Endothelial cell of umbilical vein (primary cell): ENCODE measurements around the gene IL17RB. TPM values are rescaled to one million over a fixed set of nuclear protein-coding genes. Genes with fewer than 3 reads are reported as not detected.

Experiments used
- BruUV-seq: library from RNA; stranded (reverse); fragments of 400-500 nt; replicated peaks from 2 replicates; lab custom pipeline; 2021; lab: Mats Ljungman, UMichigan
- CTCF ChIA-PET: fragments of 300-600, 350-600 bp; sonication (Branson Sonifier 250); formaldehyde crosslinking; loops from one replicate; lab custom pipeline; 2021; ENCODE audit warnings: antibody characterized with exemption, inconsistent platforms; lab: Charles Lee
- POLR2A ChIA-PET: fragments of 300-600, 350-600 bp; sonication (Branson Sonifier 250); formaldehyde crosslinking; loops from one replicate; lab custom pipeline; 2021; ENCODE audit warnings: antibody characterized with exemption, inconsistent platforms; lab: Charles Lee
- DNase-seq: peaks from one replicate; pipeline ENCODE4 v3.0.0-alpha.2; 2011; ENCODE audit warnings: low read depth, low spot score
- FAIRE-seq: peaks from 2 replicates; lab custom pipeline; 2011; peaks lifted over from hg19 to GRCh38; lab: Jason Lieb, UNC
- H2AFZ ChIP-seq: 2 replicates; pipeline ENCODE4 v1.6.0; 2012; ENCODE audit warnings: low read depth, low read length, control low read depth, inconsistent platforms
- H3K27ac ChIP-seq: 2 replicates; pipeline ENCODE4 v1.5.1; 2011; ENCODE audit warnings: low read depth, mild to moderate bottlenecking, control low read depth, low read length, moderate library complexity; ENCODE audit not compliant: insufficient read depth
- H3K27me3 ChIP-seq, 2 experiments: 2 replicates each; pipeline versions ENCODE4 v1.6.0 to v1.6.1; 2011; ENCODE audit warnings: low read length in 2 of 2, mixed read lengths in 1 of 2; ENCODE audit not compliant: control insufficient read depth in 2 of 2, insufficient read depth in 2 of 2
- H3K36me3 ChIP-seq, 2 experiments: 2 replicates in 1 of 2; 3 replicates in 1 of 2; pipeline ENCODE4 v1.5.1; 2011; ENCODE audit warnings: low read length in 2 of 2, mild to moderate bottlenecking in 1 of 2, moderate library complexity in 1 of 2; ENCODE audit not compliant: control insufficient read depth in 2 of 2, insufficient read depth in 2 of 2; ENCODE audit errors: extremely low read depth in 1 of 2
- H3K4me1 ChIP-seq: 3 replicates; pipeline ENCODE4 v1.5.1; 2011; ENCODE audit warnings: mild to moderate bottlenecking, low read length; ENCODE audit not compliant: control insufficient read depth, insufficient read depth; ENCODE audit errors: extremely low read depth
- H3K4me2 ChIP-seq: 2 replicates; pipeline ENCODE4 v1.6.1; 2011; ENCODE audit warnings: low read length, control low read depth, mixed read lengths; ENCODE audit not compliant: insufficient read depth
- H3K4me3 ChIP-seq, 3 experiments: fragments of 200-600 bp in 1 of 3; sonication (generic), shearing (Covaris generic) in 1 of 3; replicated peaks in 1 of 3; 2 replicates each; pipeline ENCODE4 v1.5.1; 2011 to 2016; ENCODE audit warnings: control low read depth in 3 of 3, low read length in 3 of 3, mild to moderate bottlenecking in 2 of 3, inconsistent platforms in 1 of 3, low read depth in 1 of 3, moderate library complexity in 1 of 3; ENCODE audit not compliant: insufficient read depth in 1 of 3
- H3K79me2 ChIP-seq: 2 replicates; pipeline ENCODE4 v1.6.0; 2012; ENCODE audit warnings: low read length, inconsistent platforms; ENCODE audit not compliant: control insufficient read depth, insufficient read depth
- H3K9ac ChIP-seq: replicated peaks from 2 replicates; pipeline ENCODE3; 2011; ENCODE audit warnings: low read length, control low read depth; ENCODE audit not compliant: insufficient read depth; ENCODE audit errors: extremely low read depth
- H3K9me1 ChIP-seq: replicated peaks from 3 replicates; pipeline ENCODE4 v1.6.0; 2011; ENCODE audit warnings: mild to moderate bottlenecking, low read length; ENCODE audit not compliant: control insufficient read depth, insufficient read depth; ENCODE audit errors: extremely low read depth
- H3K9me3 ChIP-seq: replicated peaks from 2 replicates; pipeline ENCODE4 v1.5.1; 2012; ENCODE audit warnings: low read length, inconsistent platforms; ENCODE audit not compliant: control insufficient read depth, insufficient read depth
- H4K20me1 ChIP-seq: replicated peaks from 2 replicates; pipeline ENCODE3; 2011; ENCODE audit warnings: mild to moderate bottlenecking, low read length; ENCODE audit not compliant: control insufficient read depth, insufficient read depth; ENCODE audit errors: extremely low read depth
- CTCF ChIP-seq, 2 donors: IDR thresholded peaks; 1 replicate in 1 of 2; 2 replicates in 1 of 2; pipeline ENCODE4 v1.5.1; 2011; ENCODE audit warnings: low read length in 2 of 2, mild to moderate bottlenecking in 2 of 2, moderate library complexity in 2 of 2, control low read depth in 1 of 2, inconsistent platforms in 1 of 2, low read depth in 1 of 2; ENCODE audit not compliant: insufficient read depth in 1 of 2; ENCODE audit errors: extremely low read depth in 1 of 2
- EZH2 ChIP-seq: IDR thresholded peaks from 2 replicates; pipeline ENCODE4 v1.6.1; 2012; ENCODE audit warnings: borderline replicate concordance, low read depth, mild to moderate bottlenecking, moderate library complexity, low read length, inconsistent platforms; ENCODE audit not compliant: severe bottlenecking
- FOS ChIP-seq: IDR thresholded peaks from 2 replicates; pipeline ENCODE4 v1.6.1; 2011; ENCODE audit warnings: mild to moderate bottlenecking, low read length, moderate library complexity, borderline replicate concordance; ENCODE audit not compliant: insufficient read depth
- GATA2 ChIP-seq: IDR thresholded peaks from 2 replicates; pipeline ENCODE4 v1.7.0; 2011; ENCODE audit warnings: low read depth, mild to moderate bottlenecking, moderate library complexity, mixed read lengths, low read length; ENCODE audit not compliant: insufficient read length, insufficient read depth
- JUN ChIP-seq: IDR thresholded peaks from 2 replicates; pipeline ENCODE4 v1.6.1; 2011; ENCODE audit warnings: borderline replicate concordance, low read depth; ENCODE audit not compliant: insufficient read length, insufficient read depth
- MAX ChIP-seq: IDR thresholded peaks from 2 replicates; pipeline ENCODE4 v1.6.1; 2011; ENCODE audit not compliant: insufficient read depth, insufficient read length
- MYC ChIP-seq: IDR thresholded peaks from one replicate; pipeline ENCODE4 v1.6.1; 2011; ENCODE audit warnings: mild to moderate bottlenecking, low read depth, low read length
- POLR2A ChIP-seq: IDR thresholded peaks from 2 replicates; pipeline ENCODE4 v1.6.1; 2012; ENCODE audit warnings: low read depth, mild to moderate bottlenecking, control low read depth, low read length
- POLR2AphosphoS5 ChIP-seq: IDR thresholded peaks from 2 replicates; pipeline ENCODE4 v1.6.1; 2012; ENCODE audit warnings: low read depth, mild to moderate bottlenecking, control low read depth, low read length, moderate library complexity; ENCODE audit not compliant: insufficient read depth
- dilution Hi-C: fragments of 300-500 bp; cut with MboI; formaldehyde crosslinking; loops from one replicate; pipeline ENCODE4 v1.15.0; 2019; ENCODE audit warnings: low sequenced_read_pairs; ENCODE audit not compliant: extremely low pct_ligation_motif_present
- intact Hi-C: fragments of 100-400 bp; cut with micrococcal nuclease; formaldehyde crosslinking; loops from one replicate; pipeline ENCODE4 v1.10.0; 2022
- polyA plus RNA-seq, 4 experiments: library from polyadenylated mRNA; depleted of rRNA in 3 of 4; stranded (reverse) in 3 of 4; unstranded in 1 of 4; fragments of >200 nt; gene quantifications; 2 replicates each; pipeline versions ENCODE4 v1.2.1 to v1.2.3, GENCODE V29; 2011 to 2012; ENCODE audit warnings: missing spikeins in 1 of 4
- total RNA-seq: library from RNA; stranded (reverse); gene quantifications from 2 replicates; pipeline ENCODE4 v1.2.3, GENCODE V29; 2021

IL17RB gene
- total and polyA plus RNA-seq, 2 donors (not counting 3 experiments of a cell fraction or from before 2014, with no cell fraction given): 0.04 TPM; not detected in 1

GRCh38 chr3:53833700-53834099 is 12.7 kb upstream of the IL17RB start:
- FAIRE-seq (no peak), DNase-seq (no peak)
- intact Hi-C loops (no loop called here), dilution Hi-C loops (no loop called here)
- CTCF ChIA-PET: no interaction called here
- no peak overlapping the region for H3K9ac ChIP-seq
- no peaks in the 10 kb centered on the region for H3K9me1 ChIP-seq
- no peaks in the 10 kb centered on the region for H3K27me3 ChIP-seq
- no peaks in the 10 kb centered on the region for H3K9me3 ChIP-seq
- H3K4me3 ChIP-seq: no peak overlapping the region
- H4K20me1 ChIP-seq: no peaks in the 10 kb centered on the region
- no peaks in the 10 kb centered on the region for H3K4me1 ChIP-seq
- H2AFZ ChIP-seq: no peak overlapping the region
- H3K4me2 ChIP-seq: no peak overlapping the region
- POLR2A ChIA-PET: no interaction called here
- no peak overlapping the region for H3K27ac ChIP-seq
- no peaks in the 10 kb centered on the region for H3K36me3 ChIP-seq
- no peaks in the 10 kb centered on the region for H3K79me2 ChIP-seq
- TF ChIP-seq GATA2: no peak
- no peak for TF ChIP-seq MYC
- TF ChIP-seq MAX: no peak
- TF ChIP-seq FOS: no peak
- no peak for TF ChIP-seq POLR2AphosphoS5
- no peak for TF ChIP-seq JUN
- TF ChIP-seq CTCF (IDR thresholded peaks at IDR 0.05; ENCODE audit: extremely low read depth in 1 of 2, insufficient read depth in 1 of 2, low read depth in 1 of 2, low read length in 2 of 2): no peak
- no peak for TF ChIP-seq POLR2A
- TF ChIP-seq EZH2: no peak
- BruUV-seq: no TSS peak
